Measurements from ENCODE around the gene LINS1. TPM values are rescaled to one million over a fixed set of nuclear protein-coding genes. Genes with fewer than 3 reads are reported as not detected.
A peak's percentile ranks its signal among the peaks of the same experiment; 100 is the strongest.

The LINS1 gene
- total and polyA plus RNA-seq, 3 donors from 2014 or later: 13.7 to 23.4 (median 17.3) TPM

- intact Hi-C loops (cut with DNase I; ENCODE audit: low total_unique reads): no loop called here
These were observed 42.7 kb downstream of the LINS1 start for GRCh38 chr15:100559330-100559729.

DNA sequence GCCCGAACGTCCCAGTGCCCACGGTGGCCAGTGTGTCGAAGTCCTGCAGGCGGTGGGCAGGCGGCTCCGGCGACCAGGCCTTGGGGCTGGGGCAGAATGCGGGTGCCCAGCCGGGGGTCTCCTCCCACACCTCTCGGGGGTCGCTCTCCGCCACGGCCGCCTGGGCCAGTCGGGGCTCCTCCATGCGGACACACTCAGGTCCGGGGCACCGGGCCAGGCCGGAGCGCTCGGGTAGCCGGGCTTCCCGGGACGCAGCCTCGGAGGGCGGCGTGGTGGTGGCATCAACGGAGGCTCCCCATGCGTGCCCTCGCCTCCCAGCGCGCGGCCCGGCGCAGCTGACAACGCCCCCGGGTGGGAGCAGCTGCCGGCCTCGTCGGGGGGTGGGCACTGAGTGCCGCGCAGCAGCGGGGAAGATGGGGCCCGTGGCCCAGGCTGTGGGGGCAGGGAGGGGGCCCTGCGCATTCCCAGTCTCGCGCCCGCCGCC is 43.2 kb downstream of the LINS1 start:
- intact Hi-C loops (cut with DNase I; ENCODE audit: low total_unique reads): no loop called here
- Histone ChIP-seq H3K4me3 (peak overlapping the region; percentile 39 to 48), H3K27me3 (no peaks in the 10 kb centered on the region), H3K4me1 (no peaks in the 10 kb centered on the region), H3K27ac (no peak overlapping the region), H3K9me3 (no peaks in the 10 kb centered on the region), H3K36me3 (ENCODE audit: low read depth, missing control alignments) (no peaks in the 10 kb centered on the region)
- 85 to 89% methylated on average over 8 to 50 of the region's 50 CpGs for WGBS, 2 donors
- DNase-seq: no peak
- TF ChIP-seq, protein P1, sequence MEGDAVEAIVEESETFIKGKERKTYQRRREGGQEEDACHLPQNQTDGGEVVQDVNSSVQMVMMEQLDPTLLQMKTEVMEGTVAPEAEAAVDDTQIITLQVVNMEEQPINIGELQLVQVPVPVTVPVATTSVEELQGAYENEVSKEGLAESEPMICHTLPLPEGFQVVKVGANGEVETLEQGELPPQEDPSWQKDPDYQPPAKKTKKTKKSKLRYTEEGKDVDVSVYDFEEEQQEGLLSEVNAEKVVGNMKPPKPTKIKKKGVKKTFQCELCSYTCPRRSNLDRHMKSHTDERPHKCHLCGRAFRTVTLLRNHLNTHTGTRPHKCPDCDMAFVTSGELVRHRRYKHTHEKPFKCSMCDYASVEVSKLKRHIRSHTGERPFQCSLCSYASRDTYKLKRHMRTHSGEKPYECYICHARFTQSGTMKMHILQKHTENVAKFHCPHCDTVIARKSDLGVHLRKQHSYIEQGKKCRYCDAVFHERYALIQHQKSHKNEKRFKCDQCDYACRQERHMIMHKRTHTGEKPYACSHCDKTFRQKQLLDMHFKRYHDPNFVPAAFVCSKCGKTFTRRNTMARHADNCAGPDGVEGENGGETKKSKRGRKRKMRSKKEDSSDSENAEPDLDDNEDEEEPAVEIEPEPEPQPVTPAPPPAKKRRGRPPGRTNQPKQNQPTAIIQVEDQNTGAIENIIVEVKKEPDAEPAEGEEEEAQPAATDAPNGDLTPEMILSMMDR (IDR thresholded peaks at IDR 0.05): no peak
- no peak for TF ChIP-seq POLR2A (IDR thresholded peaks at IDR 0.05)

More at GRCh38 chr15:100559330-100559729, 42.7 kb downstream of the LINS1 start:
- Histone ChIP-seq H3K36me3 (ENCODE audit: low read depth, missing control alignments) (no peaks in the 10 kb centered on the region), H3K9me3 (no peaks in the 10 kb centered on the region), H3K27ac (no peak overlapping the region), H3K27me3 (no peaks in the 10 kb centered on the region), H3K4me3 (peak overlapping the region in 1 of 2 donors; percentile 48), H3K4me1 (no peaks in the 10 kb centered on the region)
- DNase-seq: no peak
- TF ChIP-seq, protein P1 (IDR thresholded peaks at IDR 0.05): no peak
- no peak for TF ChIP-seq POLR2A (IDR thresholded peaks at IDR 0.05)
- WGBS, 2 donors: 61 to 78% methylated on average over 2 of the region's 2 CpGs

- H3K4me1 ChIP-seq: no peaks in the 10 kb centered on the region
- WGBS, 2 donors: 82 to 84% methylated on average over 16 of the region's 16 CpGs
These were observed 48.5 kb downstream of the LINS1 start for GRCh38 chr15:100553468-100553867.

DNA sequence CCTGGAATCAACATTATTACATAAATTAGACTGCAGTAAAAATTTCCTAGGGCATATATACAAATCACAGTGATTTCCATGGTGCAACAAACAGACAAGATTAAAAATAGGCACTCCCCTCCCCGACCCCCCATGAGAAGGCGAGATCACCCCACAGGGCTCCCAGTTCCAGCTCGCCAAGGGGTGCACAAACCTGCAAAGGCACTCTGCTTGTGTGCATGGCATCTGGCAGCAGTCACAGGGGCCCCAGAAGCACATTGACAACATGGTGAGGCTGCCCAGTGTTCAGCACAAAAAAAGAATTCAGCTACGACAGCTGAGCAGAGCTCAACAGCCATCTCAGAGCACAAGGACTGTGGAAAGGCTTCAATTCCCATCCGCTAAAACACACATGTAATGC is 54.0 kb downstream of the LINS1 start:
- Histone ChIP-seq H3K27me3 (no peaks in the 10 kb centered on the region), H3K36me3 (ENCODE audit: low read depth, missing control alignments) (no peaks in the 10 kb centered on the region), H3K4me3 (no peak overlapping the region), H3K9me3 (no peaks in the 10 kb centered on the region), H3K4me1 (no peaks in the 10 kb centered on the region), H3K27ac (no peak overlapping the region)
- intact Hi-C loops (cut with DNase I; ENCODE audit: low total_unique reads): no loop called here
- no peak for TF ChIP-seq POLR2A (IDR thresholded peaks at IDR 0.05)
- TF ChIP-seq, protein P1 (IDR thresholded peaks at IDR 0.05): no peak
- 90 to 96% methylated on average over 5 of the region's 5 CpGs for WGBS, 2 donors
- DNase-seq: no peak

More at GRCh38 chr15:100553468-100553867, 48.5 kb downstream of the LINS1 start:
- no peak overlapping the region for H3K4me3 ChIP-seq
- H3K9me3 ChIP-seq: no peaks in the 10 kb centered on the region
- H3K27ac ChIP-seq: no peak overlapping the region
- no peaks in the 10 kb centered on the region for H3K27me3 ChIP-seq
- no peak for DNase-seq
- H3K36me3 ChIP-seq (ENCODE audit: low read depth, missing control alignments): no peaks in the 10 kb centered on the region
- intact Hi-C loops (cut with DNase I; ENCODE audit: low total_unique reads): no loop called here
- TF ChIP-seq, protein P1 (IDR thresholded peaks at IDR 0.05): no peak
- TF ChIP-seq POLR2A (IDR thresholded peaks at IDR 0.05): no peak

GRCh38 chr15:100544946-100545345 is 57.0 kb downstream of the LINS1 start:
- no peaks in the 10 kb centered on the region for H3K27me3 ChIP-seq
- no peaks in the 10 kb centered on the region for H3K36me3 ChIP-seq (ENCODE audit: low read depth, missing control alignments)
- H3K4me3 ChIP-seq: peak overlapping the region in 1 of 2 donors; percentile 25
- no peaks in the 10 kb centered on the region for H3K9me3 ChIP-seq
- no peaks in the 10 kb centered on the region for H3K4me1 ChIP-seq
- intact Hi-C loops (cut with DNase I; ENCODE audit: low total_unique reads): no loop called here
- 62 to 64% methylated on average over 6 of the region's 6 CpGs for WGBS, 2 donors
- H3K27ac ChIP-seq: no peak overlapping the region
- DNase-seq: no peak
- TF ChIP-seq POLR2A (IDR thresholded peaks at IDR 0.05): no peak
- TF ChIP-seq, protein P1 (IDR thresholded peaks at IDR 0.05): no peak
